ENCODE results near the gene AKAP8L.

AKAP8L gene

DNA sequence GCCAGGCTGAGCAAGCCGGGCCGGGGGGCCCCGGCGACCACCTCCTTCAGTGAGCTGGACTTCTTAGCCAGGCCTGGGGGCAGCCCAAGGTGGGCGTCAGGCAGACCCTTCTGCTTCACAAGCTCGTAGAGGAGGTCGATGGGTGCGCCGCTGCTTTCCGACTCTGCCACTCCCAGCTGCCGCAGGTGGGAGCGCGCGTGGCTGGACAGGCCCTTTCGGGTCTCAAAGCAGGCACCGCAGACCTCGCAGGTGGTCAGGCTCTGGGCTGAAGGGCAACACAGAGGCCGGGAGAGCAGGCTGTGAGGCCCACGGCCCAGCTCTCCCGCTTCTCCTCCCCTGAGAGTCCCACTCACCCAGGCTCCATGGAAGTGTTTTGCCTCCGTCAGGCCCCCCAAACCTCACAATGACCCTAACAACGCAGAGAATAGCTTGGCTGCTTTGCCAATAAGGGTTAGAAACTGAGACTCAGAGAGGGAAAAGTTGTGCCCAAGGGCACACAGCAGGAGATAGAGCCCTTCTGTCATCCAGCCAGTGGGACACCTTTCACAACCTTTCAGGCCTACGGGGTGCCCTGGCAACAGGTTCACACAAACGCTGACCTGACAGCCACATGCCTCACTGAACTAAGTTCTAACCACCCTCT, 11.2 kb upstream of the AKAP8L start:
- Histone ChIP-seq H3K9ac (ENCODE audit: low read length) (peak overlapping the region; percentile 15), H3K27ac (ENCODE audit: low read depth, low read length) (no peak overlapping the region), H3K4me1 (ENCODE audit: control insufficient read depth, insufficient read depth, low read length) (peaks cover 12% of the 10 kb centered on the region; the same call in 1 of the 2 replicates), H3K36me3 (ENCODE audit: control insufficient read depth, insufficient read depth, low read length) (peaks cover 31% of the 10 kb centered on the region), H3K9me3 (ENCODE audit: control insufficient read depth, insufficient read depth, low read depth, low read length) (no peaks in the 10 kb centered on the region), H3K4me3 (ENCODE audit: low read depth, low read length) (no peak overlapping the region), H3K27me3 (ENCODE audit: control insufficient read depth, insufficient read depth, low read length) (no peaks in the 10 kb centered on the region)

DNA sequence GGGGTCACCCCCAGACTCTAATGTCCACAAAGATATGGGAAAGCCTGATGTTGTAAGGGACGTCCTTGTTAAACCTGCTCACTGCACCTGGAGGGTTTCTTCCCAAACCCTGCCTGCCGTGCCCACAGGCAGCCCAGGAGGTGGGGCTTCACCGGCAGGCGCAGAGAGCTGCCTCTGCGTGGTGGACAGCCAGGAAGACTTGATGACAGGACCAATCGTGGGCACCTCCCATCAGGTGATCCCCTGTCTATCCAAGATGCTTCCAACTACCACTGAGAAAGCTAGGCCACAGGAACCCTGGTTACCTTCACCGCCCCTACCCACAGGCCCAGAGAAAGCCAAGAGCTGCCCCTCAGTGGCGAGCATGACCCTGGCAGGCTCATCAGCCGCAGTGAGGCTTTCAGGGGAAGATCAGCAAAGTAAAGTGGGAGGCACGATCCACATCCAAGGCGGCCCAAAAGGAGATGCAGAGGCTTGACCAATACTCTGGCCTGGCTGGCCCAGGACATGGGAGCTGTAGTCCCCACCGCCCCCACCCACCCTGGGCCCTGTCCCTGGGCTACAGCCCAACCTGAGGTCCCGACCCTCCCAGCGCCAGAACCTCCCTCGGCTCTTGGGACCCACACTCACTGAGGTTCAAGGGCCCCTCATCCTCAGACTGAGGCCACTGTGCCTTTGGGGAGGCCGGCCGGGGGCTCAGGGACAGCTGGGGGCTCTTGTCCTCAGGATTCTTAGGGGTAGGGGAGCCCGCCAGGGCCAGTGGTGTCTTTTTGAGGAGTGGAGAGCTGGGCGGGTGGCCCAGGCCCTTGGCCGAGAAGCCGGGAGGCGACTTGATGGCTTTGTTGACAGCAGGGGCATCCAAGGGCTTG, 10.4 kb upstream of the AKAP8L start:
- no peaks in the 10 kb centered on the region for H3K27me3 ChIP-seq (ENCODE audit: control insufficient read depth, insufficient read depth, low read length)
- H3K4me3 ChIP-seq (ENCODE audit: low read depth, low read length) = no peak overlapping the region
- peaks cover 38% of the 10 kb centered on the region for H3K36me3 ChIP-seq (ENCODE audit: control insufficient read depth, insufficient read depth, low read length)
- H3K9me3 ChIP-seq (ENCODE audit: control insufficient read depth, insufficient read depth, low read depth, low read length) = no peaks in the 10 kb centered on the region
- H3K9ac ChIP-seq (ENCODE audit: low read length) = no peak overlapping the region
- no peak overlapping the region for H3K27ac ChIP-seq (ENCODE audit: low read depth, low read length)
- H3K4me1 ChIP-seq (ENCODE audit: control insufficient read depth, insufficient read depth, low read length) = peaks cover 12% of the 10 kb centered on the region; the same call in 1 of the 2 replicates

DNA sequence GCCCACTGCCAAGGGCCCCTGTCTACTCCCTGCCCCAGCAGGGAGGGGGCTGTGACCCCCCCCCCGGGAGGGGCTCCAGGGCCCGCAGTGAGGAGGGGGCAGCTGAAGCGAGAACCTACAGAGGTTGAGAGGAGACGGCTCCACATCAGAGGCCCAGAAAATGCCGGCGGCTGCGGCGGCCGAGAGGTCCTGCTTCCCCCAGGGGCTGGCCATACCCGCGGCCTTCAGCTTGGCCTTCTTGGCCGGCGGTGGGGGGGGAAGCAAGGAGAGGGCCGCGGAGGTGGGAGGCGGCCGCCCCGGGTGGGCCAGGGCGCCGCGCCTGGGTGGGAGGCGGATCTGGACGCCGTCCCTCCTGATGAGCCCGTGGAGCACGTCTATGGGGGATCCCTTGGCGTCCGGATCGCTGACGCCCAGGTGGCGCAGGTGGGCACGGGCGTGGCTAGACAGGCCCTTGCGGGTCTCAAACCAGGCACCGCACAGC, 9.2 kb upstream of the AKAP8L start:
- no peaks in the 10 kb centered on the region for H3K27me3 ChIP-seq (ENCODE audit: control insufficient read depth, insufficient read depth, low read length)
- no peak overlapping the region for H3K27ac ChIP-seq (ENCODE audit: low read depth, low read length)
- no peak overlapping the region for H3K4me3 ChIP-seq (ENCODE audit: low read depth, low read length)
- H3K36me3 ChIP-seq (ENCODE audit: control insufficient read depth, insufficient read depth, low read length) = peaks cover 50% of the 10 kb centered on the region
- peaks cover 7% of the 10 kb centered on the region; the same call in 1 of the 2 replicates for H3K4me1 ChIP-seq (ENCODE audit: control insufficient read depth, insufficient read depth, low read length)
- H3K9me3 ChIP-seq (ENCODE audit: control insufficient read depth, insufficient read depth, low read depth, low read length) = 0 out of 2 replicates have a peak, but pooled peaks cover 6% of the 10 kb centered on the region
- H3K9ac ChIP-seq (ENCODE audit: low read length) = no peak overlapping the region

DNA sequence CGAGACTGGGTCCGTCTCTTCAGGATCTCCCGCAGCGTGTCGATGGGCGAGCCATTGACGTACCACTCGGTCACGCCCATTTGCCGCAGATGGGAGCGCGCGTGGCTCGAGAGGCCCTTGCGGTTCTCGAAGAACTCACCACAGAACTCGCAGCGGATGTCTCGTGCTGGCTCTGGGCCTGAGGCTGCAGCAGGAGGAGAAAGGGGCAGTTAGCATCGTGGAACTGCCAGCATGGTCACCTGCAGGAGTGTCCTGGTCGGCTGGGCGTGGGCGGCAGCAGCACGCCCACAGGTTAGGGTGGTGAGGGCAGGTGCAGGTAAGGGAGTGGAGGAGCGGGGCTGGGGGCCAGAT, 8.5 kb upstream of the AKAP8L start:
- peaks cover 57% of the 10 kb centered on the region for H3K36me3 ChIP-seq (ENCODE audit: control insufficient read depth, insufficient read depth, low read length)
- no peaks in the 10 kb centered on the region for H3K27me3 ChIP-seq (ENCODE audit: control insufficient read depth, insufficient read depth, low read length)
- 0 out of 2 replicates have a peak, but pooled peaks cover 6% of the 10 kb centered on the region for H3K9me3 ChIP-seq (ENCODE audit: control insufficient read depth, insufficient read depth, low read depth, low read length)
- no peak overlapping the region for H3K4me3 ChIP-seq (ENCODE audit: low read depth, low read length)
- H3K9ac ChIP-seq (ENCODE audit: low read length) = no peak overlapping the region
- H3K27ac ChIP-seq (ENCODE audit: low read depth, low read length) = no peak overlapping the region
- H3K4me1 ChIP-seq (ENCODE audit: control insufficient read depth, insufficient read depth, low read length) = peaks cover 7% of the 10 kb centered on the region; the same call in 1 of the 2 replicates

DNA sequence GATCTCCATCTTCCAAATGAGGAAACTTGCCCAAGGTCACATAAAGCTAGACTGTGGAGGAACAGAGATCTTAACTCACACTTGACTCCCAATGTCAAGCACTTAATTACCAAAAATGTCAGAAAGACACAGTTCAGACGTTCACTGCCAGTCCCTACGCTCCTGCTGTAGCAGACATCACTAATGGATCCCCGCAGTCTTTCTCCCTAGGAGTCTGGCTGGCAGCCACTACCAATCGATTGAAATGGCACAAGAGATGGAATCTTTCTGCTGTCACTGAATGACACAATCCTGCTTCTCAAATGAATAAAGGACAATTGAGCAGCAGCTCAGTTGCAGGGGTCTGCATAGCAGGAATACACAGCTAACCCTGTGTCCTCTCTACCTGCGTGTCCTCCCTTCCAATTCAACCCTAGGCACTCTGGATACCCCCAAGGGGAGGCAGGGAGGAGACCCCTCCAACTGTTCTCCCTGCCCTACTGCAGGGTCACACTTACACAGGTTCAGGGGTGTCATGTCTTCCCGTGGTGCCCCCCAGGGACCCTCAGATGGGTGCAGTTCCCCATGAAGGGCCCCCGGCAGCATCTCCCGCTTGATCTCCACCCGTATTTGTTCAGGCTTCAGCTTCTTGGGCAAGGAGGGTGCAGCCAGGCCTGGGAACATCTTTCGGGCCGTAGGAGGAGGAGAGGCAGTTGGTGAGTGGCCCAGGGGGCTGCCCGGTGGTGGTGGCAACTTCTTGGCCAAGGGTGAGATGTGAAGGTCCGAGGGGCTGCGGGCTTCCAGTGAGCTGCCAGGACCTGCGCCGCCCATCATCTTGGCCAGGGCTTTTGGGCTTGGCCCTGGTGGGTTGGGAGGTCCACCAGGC, 7.9 kb upstream of the AKAP8L start:
- H3K4me1 ChIP-seq (ENCODE audit: control insufficient read depth, insufficient read depth, low read length) = peaks cover 6% of the 10 kb centered on the region; the same call in 1 of the 2 replicates
- H3K9me3 ChIP-seq (ENCODE audit: control insufficient read depth, insufficient read depth, low read depth, low read length) = 0 out of 2 replicates have a peak, but pooled peaks cover 6% of the 10 kb centered on the region
- H3K4me3 ChIP-seq (ENCODE audit: low read depth, low read length) = no peak overlapping the region
- peaks cover 57% of the 10 kb centered on the region for H3K36me3 ChIP-seq (ENCODE audit: control insufficient read depth, insufficient read depth, low read length)
- no peak overlapping the region for H3K27ac ChIP-seq (ENCODE audit: low read depth, low read length)
- no peaks in the 10 kb centered on the region for H3K27me3 ChIP-seq (ENCODE audit: control insufficient read depth, insufficient read depth, low read length)
- H3K9ac ChIP-seq (ENCODE audit: low read length) = no peak overlapping the region

DNA sequence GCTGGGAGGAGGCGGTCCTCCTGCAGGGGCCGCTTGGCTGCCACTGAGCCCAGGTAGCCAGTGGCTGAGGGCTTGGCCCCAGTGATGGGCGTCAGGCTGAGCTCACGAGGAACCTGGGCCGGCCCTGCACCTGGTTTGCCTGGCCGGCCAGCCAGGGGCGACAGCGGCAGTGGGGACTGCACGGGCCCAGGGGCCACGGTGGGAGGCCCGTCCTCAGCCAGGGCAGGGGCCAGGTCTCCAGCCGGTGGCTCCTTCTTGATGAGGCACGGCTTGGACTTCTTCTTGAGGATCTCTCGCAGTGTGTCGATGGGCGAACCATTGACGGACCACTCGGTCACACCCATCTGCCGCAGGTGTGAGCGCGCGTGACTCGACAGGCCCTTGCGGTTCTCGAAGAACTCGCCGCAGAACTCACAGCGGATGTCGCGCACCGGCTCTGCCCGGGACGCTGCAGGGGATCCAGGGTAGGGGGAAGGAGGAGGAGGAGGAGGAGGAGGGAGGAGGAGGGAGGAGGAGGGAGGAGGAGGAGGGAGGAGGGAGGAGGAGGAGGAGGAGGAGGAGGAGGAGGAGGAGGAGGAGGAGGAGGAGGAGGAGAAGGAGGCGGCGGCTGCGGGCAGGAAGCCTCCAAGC, 6.6 kb upstream of the AKAP8L start:
- H3K9ac ChIP-seq (ENCODE audit: low read length) = no peak overlapping the region
- H3K4me1 ChIP-seq (ENCODE audit: control insufficient read depth, insufficient read depth, low read length) = no peaks in the 10 kb centered on the region
- H3K9me3 ChIP-seq (ENCODE audit: control insufficient read depth, insufficient read depth, low read depth, low read length) = 0 out of 2 replicates have a peak, but pooled peaks cover 6% of the 10 kb centered on the region
- H3K36me3 ChIP-seq (ENCODE audit: control insufficient read depth, insufficient read depth, low read length) = peaks cover 57% of the 10 kb centered on the region
- H3K4me3 ChIP-seq (ENCODE audit: low read depth, low read length) = no peak overlapping the region
- no peaks in the 10 kb centered on the region for H3K27me3 ChIP-seq (ENCODE audit: control insufficient read depth, insufficient read depth, low read length)
- no peak overlapping the region for H3K27ac ChIP-seq (ENCODE audit: low read depth, low read length)

DNA sequence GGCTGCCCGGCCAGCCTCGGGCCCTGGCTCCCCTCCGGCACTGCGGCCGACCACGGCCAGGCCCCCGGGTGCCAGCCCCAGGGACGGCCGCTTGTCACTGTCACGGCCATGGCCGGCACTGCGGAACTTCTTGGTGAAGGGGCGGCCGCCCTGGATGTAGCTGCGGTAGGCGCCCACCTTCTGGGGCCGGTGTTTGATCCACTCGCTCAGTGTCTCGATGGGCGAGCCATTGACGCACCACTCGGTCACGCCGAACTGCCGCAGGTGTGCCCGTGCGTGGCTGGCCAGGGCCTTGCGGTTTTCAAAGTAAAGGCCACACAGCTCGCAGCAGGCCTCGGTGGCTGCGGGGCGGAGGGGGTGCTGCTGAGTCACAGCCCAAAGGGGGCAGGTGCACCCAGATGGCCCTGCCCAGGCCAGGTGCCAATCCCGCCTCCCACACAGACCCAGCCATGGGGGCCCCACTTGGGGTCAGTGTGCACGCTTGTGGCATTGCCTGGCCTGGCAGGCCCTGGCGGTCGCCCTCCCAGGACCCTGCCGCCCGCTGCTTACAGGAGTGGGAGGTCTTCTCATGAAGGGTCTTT, 6.0 kb upstream of the AKAP8L start:
- H3K36me3 ChIP-seq (ENCODE audit: control insufficient read depth, insufficient read depth, low read length) = peaks cover 57% of the 10 kb centered on the region
- no peak overlapping the region for H3K4me3 ChIP-seq (ENCODE audit: low read depth, low read length)
- H3K9ac ChIP-seq (ENCODE audit: low read length) = no peak overlapping the region
- H3K9me3 ChIP-seq (ENCODE audit: control insufficient read depth, insufficient read depth, low read depth, low read length) = 0 out of 2 replicates have a peak, but pooled peaks cover 6% of the 10 kb centered on the region
- no peaks in the 10 kb centered on the region for H3K4me1 ChIP-seq (ENCODE audit: control insufficient read depth, insufficient read depth, low read length)
- no peaks in the 10 kb centered on the region for H3K27me3 ChIP-seq (ENCODE audit: control insufficient read depth, insufficient read depth, low read length)
- no peak overlapping the region for H3K27ac ChIP-seq (ENCODE audit: low read depth, low read length)

DNA sequence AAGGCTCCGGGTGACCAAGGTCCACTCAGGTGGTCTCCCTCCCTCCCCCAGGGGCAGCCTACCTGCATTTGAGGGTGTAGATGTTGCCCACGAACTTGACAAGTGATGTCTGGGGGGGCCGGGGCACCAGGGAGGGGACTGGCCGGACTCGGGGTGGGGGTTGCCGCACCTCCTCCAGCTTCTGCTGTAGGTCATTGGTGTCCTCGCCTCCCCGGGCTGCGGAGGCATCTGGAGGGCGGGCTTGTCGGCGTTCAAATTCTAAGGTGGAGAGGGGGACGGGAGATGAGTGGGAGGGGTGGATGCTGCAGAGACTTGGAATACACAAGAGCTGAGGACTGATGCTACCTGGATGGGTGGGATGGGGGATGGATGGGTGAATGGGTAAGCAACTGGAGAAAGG, 5.3 kb upstream of the AKAP8L start:
- Histone ChIP-seq H3K27me3 (ENCODE audit: control insufficient read depth, insufficient read depth, low read length) (no peaks in the 10 kb centered on the region), H3K4me3 (ENCODE audit: low read depth, low read length) (no peak overlapping the region), H3K9ac (ENCODE audit: low read length) (no peak overlapping the region), H3K4me1 (ENCODE audit: control insufficient read depth, insufficient read depth, low read length) (peaks cover 3% of the 10 kb centered on the region; the same call in 1 of the 2 replicates), H3K36me3 (ENCODE audit: control insufficient read depth, insufficient read depth, low read length) (peaks cover 57% of the 10 kb centered on the region), H3K27ac (ENCODE audit: low read depth, low read length) (no peak overlapping the region), H3K9me3 (ENCODE audit: control insufficient read depth, insufficient read depth, low read depth, low read length) (0 out of 2 replicates have a peak, but pooled peaks cover 6% of the 10 kb centered on the region)

DNA sequence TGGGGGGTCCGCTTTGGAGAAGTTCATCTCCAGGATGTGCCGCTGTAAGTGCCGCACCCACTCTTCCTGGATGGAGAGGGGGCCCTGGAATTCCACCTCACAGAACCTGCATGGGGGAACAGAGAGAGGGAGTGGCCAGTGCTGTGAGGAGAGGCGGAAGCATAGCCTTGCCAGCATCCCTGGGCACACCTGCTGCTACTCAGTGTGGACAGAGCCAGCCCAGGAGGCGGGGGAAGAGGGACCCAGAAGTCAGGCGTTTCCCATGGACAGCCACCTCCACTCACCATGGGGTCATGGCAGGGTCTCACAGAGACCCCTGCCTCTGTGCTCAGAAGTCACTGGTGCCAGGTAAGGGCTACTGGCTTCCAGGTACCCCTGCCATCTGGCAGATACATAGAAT, 4.3 kb upstream of the AKAP8L start:
- no peaks in the 10 kb centered on the region for H3K27me3 ChIP-seq (ENCODE audit: control insufficient read depth, insufficient read depth, low read length)
- peaks cover 54% of the 10 kb centered on the region for H3K36me3 ChIP-seq (ENCODE audit: control insufficient read depth, insufficient read depth, low read length)
- no peak overlapping the region for H3K27ac ChIP-seq (ENCODE audit: low read depth, low read length)
- H3K4me1 ChIP-seq (ENCODE audit: control insufficient read depth, insufficient read depth, low read length) = peaks cover 3% of the 10 kb centered on the region; the same call in 1 of the 2 replicates
- 0 out of 2 replicates have a peak, but pooled peaks cover 6% of the 10 kb centered on the region for H3K9me3 ChIP-seq (ENCODE audit: control insufficient read depth, insufficient read depth, low read depth, low read length)
- H3K9ac ChIP-seq (ENCODE audit: low read length) = no peak overlapping the region
- H3K4me3 ChIP-seq (ENCODE audit: low read depth, low read length) = no peak overlapping the region

Measured in HUES6 (cell line).